Stimulated activated CD4-positive, alpha-beta T cell treated with anti-CD3 and anti-CD28 coated beads, Interleukin-1b, Interleukin-23, amount 100 ng/mL, for 4 hours (primary cell): ENCODE results near the gene ANKRD13A.

Experiments used
- DNase-seq, 2 donors: peaks; one replicate each; pipeline ENCODE4 v3.0.0-alpha.2; 2020; ENCODE audit warnings: low read depth in 2 of 2

Gene ANKRD13A

DNA sequence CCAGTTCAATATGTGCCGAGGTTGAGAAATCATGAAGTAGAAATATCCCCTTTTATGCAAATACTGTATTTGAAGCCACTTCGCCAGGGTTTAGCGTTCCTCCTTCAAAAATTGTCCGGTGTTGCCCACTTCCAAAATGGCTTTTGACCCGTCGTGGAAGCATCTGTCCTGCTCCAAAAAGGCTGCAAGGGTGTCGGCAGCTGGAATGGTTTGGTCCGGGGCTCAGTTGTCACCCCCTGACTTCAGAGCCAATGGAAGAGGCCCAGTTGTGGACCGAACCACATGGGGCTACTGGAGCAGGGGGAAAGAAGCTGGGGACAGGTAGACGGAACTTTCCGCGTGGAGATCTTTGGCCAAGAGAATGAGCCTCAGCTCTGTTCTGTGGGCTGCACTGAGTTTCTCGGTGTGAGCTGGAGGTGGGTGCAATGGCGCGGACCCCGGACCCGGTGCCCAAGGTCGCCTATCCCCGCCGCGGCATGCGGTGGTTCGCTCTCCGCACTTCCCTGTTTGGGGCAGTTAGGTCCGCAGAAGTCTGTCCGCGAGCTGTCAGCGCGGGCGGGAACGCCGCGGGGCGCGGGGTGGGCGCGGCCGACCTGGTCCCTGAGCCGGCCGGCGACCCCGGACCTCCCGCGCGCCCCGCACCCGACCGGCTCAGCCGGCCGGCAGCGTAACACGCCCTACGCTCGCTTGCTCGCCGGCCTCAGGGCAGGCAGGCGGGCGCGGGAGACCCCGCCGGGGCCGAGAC lies at the start of gene ANKRD13A:
TSS of gene ANKRD13A (plus strand) at position 527 of the 745 bp plus-strand sequence. CDS start 259 bp downstream, outside the sequence.
- DNase-seq = peak; percentile 67 to 75

DNA sequence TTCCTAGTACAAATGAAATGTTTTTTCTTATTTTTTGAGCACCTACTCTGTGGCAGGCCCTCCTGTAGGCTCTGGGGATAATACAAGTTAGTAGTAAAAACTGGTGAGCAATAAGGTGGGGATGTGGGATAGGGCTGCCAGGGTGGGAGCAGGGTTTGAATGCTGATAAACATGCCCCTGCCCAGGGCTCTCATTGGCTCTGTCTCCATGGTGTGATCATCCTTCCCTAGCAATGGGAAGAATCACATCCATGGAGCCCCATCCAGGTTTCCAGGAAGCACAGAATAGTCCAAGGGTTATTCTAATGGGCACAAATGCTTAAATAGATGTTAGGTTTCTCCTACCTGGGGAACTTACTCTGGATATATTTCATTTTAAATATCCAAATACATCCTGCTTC lies 48.6 kb upstream of the ANKRD13A start:
- no peak for DNase-seq

DNA sequence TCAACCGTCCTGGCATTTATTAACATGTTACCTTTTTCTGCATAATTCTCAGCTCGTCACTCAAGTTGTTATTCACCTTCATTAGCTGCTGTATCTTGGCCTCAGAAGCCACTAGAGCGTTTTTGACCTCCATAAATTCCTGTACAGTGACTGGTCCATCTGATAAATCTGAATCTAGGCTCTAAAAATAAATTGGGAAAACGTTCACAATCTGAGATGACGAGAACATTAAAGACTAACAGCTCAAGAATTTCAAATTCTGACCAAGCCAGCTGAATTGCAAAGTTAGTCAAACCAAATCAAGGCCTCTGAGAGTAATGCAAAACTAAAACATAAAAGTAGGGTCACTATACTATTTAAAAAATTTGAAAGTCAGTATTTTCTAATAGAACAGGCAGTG lies 48.1 kb upstream of the ANKRD13A start:
- no peak for DNase-seq

DNA sequence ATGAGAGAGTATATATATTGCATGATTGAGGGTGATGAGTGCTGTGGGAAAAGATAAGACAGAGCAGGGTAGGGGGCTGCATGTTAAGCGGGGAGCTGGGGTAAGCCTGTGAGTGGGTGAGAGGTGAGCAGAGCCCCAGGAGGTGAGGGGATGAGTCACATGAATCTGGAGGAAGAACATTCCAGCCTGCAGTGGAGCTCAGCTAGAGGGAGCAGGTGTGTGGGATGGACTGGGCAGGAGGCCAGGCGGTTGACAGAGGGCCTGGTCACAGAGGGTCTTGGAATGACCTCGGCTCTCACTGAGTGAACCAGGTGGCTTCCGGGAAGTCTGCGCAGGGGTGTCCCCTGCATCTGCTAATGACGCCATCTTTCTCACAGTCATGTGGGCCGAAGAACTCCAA lies 47.5 kb upstream of the ANKRD13A start:
- no peak for DNase-seq

DNA sequence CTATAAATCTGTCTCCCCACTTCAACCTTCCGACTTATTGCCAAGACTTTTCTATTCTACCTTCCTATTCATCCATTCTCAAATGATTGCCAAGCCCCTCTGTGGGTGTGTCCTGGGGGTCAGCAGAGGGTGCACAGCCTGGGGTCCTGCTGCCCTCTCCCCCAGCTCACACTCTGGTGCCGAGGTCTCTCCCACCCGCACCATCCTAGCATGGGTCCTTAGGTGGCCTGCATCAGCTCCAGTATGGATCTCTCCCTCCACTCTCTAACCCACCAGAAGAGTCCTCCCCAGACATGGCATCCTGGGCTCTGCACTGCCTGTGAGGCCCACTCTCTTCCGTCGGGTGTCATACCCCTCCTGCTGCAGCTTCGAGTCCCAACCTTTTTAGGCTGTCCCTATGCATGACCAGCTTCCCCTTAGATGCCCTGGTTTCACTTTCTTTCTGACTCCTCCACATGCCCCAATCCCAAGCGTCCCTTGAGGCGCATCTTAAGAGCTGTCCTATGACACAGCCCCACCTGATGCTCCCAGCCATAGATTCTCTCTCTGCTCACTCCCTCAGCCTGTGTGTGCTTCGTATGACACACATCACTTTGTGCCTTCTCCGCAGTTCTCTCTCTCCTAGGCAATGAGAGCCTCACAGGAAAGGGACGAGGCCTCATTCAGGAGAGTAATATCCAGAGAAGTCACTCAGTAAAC lies 46.9 kb upstream of the ANKRD13A start:
- DNase-seq = no peak

DNA sequence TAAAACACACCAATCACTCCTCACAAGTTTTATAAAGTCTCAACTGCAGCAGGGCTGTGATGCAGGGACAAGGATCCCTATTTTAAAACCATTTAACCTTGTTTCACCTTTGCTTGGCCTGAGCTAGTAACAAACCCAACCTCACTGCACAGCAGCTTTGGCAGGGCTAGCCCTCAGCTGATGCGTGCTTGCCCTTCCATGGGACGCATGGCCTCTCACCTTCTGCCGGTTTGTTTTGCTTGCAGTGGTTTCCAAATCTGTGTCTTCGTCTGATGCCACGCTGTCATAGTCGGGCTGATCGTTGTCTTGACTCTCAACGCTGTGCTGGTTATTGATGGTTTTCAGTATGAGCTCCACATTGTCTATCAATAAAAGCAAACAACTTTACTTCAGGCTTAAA lies 46.4 kb upstream of the ANKRD13A start:
- no peak for DNase-seq

DNA sequence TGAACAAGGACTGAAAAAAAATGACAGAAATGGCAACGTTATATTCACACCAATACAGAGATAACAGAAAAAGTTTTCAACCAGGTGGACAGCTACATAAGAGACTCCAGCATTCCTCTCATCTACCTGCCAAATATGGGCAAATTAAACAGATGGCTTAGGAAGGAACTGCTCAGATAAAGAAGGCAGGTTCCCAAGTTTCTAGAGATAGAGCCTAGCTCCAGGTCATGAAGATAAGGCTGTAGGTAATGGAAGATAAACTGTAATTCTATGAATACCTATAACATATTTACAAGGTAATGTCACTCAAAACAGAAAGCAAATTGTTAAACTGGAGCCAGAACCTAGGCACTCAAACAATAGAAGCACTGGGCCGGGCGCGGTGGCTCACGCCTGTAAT lies 45.6 kb upstream of the ANKRD13A start:
- no peak for DNase-seq

DNA sequence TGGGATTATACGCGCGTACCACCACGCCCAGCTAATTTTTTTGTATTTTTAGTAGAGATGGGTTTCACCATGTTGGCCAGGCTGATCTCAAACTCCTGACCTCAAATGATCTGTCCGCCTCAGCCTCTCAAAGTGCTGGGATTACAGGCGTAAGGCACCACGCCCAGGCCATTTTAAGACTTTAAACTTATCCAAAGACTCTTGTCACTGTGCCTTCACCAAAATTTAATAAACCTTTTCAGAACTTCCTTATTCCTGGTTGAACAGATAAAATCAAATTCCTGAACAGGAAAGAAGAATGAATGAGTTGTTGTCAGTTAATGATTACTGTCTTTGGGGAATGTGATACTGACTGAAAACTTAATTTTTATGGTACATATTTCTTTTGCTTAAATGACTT lies 40.9 kb upstream of the ANKRD13A start:
- no peak for DNase-seq

DNA sequence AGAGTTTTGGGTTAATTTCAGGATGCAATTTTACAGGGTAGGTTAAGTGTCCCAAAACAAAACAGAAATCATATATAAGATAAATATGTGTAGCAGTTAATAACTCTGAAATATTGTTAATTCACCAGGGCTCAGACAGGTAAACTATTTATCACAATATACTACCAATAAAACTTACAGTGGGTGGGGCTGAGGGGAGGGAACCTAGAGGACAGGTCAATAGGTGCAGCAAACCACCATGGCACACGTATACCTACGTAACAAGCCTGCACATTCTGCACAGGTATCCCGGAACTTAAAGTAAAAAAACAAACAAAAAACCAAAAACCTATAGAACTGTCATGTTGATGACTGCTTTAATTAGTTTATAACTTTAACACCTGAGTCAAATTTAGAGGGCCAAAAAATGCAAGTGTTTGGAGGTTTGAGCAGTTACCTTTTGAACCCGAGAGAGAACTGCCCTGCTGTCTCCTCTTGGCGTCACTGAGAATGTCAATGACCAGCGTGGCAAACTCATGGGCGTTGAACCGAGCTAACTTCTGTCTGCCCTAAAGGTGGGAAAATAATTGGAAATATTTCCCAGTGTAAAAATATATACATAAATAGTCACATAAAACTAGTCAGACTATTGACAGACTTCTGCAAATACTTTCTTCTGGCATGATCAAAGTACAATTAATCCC lies 39.7 kb upstream of the ANKRD13A start:
- DNase-seq = no peak

DNA sequence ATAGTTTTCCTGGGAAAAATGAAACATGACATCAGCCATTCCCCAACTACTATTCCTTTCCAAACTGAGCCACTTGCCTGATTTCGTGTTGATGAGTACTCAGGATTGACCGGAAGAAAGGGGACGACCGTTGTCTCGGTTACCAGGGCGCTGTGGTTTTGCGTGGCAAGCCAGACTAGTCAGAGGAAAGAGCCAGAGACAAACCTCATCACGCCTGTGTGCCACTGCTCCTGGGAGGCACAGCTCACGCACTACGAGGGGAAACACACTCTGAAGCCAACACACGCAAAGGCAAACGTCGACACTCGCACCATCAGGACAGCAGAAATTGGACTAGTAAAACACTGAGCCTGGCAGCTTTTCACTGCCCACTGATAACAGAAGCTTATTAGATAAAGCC lies 38.0 kb upstream of the ANKRD13A start:
- no peak for DNase-seq

DNA sequence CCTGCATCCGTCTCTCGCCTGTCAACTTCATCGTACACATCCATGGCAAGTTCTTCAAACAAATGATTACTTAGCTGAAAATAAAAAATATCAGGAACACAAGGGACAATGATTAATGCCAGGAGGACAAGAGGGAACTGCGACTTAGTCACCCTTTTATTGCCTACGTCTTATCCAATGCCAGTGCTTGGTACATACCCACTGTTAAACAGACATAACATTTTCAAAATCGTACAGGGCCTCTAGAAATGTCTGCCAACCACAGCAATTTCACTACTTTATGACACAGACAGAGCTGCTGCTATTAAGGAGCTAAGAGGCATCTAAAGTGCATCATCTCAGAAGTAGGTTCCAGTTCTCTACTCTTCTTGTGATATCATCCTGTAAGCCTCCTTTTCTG lies 37.6 kb upstream of the ANKRD13A start:
- DNase-seq = no peak

DNA sequence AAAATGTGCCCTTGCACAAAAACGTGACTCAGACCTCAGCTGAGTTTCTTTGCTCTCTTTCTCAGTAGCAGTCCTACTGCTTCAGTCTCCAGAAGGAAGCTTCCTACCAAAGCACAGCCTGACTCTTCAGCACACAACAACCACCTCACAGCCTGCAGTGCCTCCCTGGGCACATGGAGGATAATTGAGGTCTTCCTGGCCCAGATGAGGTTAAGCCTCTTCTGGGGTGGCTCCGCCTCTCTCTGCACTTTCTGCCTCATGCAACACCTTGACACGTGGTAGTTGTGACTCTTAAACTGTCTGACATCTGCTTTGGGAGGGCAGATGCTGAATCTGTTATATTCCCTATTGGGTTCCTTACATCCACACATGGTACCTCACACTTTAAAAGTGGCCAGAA lies 36.8 kb upstream of the ANKRD13A start:
- no peak for DNase-seq

DNA sequence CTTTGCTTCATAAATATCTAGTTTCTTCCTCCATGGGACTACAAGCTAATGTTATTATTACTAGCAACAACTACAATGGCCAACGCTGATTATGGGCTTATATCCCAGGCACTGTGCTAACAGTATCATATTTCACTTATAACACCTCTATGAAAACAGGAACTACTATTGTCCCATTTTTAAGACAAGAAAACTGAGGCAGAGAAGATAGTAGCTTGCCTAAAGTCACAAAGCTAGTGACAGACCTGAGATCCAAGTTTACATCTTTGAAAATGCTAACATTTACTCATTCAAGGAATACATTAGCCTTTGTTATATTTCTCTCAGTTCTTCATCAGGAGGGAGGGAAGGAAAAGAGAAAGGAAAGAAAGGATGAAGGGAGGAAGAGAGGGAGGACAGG lies 35.9 kb upstream of the ANKRD13A start:
- no peak for DNase-seq

DNA sequence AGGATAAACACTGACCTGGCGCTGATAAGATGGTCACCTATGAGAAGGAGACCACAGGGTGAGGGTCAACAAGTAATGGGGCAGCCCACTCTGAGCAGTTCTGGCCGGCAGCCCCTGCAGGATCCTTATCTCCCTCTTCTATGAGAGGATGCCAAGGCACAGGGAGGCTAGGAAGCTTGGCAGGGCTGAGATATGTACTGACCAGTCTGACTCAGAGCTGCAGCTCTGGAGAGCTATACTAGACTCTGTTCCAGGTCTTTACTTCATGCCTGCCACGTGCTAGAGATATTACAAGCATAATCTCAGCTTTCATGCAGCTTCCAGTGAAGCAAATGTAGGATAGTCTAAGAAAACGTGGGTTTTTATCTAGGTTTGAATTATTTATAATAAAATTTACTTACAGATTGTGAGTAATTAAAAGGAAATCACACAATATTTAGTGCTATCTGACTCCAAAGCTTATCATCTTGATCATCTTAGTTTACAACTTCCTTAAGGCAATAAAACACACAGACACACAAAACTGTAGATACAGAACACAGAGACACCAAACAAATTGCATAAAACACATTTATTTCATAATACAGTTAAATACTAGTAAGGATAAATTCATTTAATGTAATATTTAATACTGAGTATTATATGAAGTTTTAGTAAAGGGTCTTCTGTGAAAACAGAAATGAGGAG lies 35.3 kb upstream of the ANKRD13A start:
- DNase-seq = no peak

DNA sequence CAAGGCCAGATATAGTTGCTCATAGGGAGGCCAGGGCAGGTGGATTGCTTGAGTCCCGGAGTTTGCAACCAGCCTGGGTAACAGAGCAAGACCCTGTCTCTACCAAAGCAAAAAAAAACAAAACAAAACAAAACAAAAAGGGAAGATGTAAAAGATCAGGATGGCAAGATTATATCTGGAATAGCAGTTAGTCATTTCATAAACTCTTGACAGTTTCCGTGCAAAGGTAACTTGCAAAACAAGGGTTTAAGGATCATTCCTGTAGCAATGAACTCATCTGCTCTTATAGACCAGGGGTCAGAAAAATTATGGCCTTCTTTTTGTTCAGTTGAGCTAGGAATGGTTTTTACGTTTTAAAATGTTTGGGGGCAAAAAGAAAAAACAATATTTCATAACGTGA lies 32.7 kb upstream of the ANKRD13A start:
- DNase-seq = no peak

DNA sequence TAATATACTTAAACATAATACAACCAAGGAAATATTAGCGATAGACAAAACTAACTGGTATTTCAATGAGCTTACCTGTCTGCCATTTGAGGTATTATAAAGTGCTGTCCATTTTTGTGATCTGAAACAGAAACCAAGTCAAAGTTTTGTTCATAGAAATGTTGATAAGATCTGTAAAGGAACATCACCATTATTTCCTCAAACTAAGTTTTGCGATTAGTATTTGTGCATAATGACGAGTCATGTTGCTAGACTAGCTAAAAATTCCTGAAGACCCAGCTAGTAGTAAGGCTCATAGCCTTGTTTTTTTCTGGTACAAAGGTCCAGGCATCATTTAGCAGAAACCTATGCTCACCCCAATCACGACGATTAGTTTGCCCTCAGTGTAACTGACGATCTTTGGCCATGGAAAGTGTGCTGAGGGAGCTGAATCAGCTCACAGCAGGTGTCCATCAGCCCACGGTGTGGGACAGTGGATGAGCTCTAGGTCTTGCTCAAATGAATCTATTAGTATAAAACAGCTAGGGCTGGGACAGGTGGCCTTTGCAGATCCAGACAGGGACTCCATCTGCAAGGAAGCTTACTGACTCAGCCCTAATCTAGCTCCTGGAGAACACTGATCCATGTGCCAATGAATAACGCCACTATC lies 31.7 kb upstream of the ANKRD13A start:
- no peak for DNase-seq

DNA sequence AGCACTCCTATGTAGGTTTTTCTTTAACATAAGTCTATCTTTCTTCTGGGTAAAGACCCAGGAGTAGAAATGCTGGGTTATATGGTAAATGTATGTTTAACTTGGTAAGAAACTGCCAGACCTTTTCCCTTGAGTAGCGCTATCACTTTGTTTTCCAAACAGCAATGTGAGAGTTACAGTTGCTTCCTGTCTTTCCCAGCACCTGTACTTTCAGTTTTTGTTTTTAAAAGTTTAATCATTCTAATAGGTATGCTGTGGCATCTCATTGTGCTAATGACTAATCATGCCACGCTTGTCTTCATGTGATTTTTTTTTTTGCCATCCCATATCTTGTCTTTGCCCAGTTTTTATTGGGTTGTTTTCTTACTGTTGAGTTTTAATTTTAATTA lies 31.2 kb upstream of the ANKRD13A start:
- no peak for DNase-seq

DNA sequence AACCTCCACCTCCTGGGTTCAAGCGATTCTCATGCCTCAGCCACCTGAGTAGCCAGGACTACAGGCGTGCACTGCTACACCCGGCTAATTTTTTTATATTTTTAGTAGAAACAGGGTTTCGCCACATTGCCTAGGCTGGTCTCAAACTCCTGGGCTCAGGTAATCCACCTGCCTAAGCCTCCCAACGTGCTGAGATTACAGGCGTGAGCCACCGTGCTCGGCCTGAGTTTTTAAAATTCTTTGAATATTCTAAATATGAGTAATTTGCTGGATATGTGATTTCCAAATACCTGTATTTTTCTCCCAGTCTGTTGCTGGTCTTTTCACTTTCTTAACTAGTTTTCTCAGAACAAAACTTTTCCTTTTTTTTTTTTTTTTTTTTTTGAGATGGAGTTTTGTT lies 30.4 kb upstream of the ANKRD13A start:
- DNase-seq = no peak

DNA sequence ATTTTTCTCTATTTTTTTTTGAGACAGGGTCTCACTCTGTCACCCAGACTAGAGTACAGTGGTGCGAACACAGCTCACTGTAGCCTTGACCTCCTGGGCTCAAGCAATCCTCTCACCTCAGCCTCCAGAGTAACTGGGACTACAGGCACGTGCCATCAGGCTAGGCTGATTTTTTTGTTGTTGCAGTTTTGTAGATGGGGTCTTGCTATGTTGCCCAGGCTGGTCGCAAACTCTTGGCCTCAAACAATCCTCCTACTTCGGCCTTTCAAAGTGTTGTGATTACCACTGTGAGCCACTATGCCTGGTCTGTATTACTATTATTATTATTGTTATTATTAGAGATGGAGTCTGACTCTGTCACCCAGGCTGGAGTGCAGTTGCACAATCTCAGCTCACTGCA lies 26.4 kb upstream of the ANKRD13A start:
- no peak for DNase-seq

DNA sequence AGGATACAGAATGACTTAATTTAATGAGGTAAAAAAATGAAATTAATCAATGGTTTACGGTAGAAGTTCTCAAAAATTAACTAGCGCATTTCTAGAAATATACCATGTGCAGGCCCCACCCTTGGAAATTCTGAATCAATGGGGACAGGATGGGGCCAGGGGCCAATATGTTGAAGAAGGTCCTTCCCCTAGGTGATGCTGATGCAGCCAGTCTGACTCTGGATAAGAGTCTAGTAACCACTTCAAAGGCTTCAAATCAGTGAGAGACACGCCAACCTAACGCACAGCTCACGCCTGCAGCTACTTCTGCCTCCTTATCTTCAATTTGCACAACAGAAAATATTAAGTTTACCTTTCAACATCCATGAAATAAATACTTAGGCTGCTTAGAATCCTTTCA lies 17.9 kb upstream of the ANKRD13A start:
- peak; percentile 31 to 34 for DNase-seq

DNA sequence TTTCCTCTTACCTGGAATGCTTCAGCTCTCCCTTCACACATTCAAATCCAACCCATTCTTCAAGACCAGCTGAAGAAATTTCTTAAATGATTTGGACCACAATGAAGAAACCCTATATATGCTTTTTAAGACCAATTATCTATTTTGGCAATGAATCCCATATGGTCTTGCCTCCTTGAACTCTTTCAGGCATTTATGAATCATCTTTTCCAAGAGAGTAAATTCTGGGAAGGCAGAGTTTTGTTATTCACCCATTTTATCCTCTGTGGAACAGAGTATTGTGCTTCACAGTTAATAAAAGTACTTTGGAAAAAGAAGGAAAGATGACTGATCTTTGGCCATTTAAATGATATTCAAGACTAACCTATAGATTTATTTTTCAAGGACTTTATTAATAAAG lies 17.0 kb upstream of the ANKRD13A start:
- DNase-seq = no peak
